Activated naive CD8-positive, alpha-beta T cell treated with anti-CD3 and anti-CD28 coated beads, Interleukin-2, amount 50 U/mL, for 16 hours (primary cell): ENCODE measurements around the gene TIGD1.

Source experiments
- DNase-seq: peaks from one replicate; pipeline ENCODE4 v3.0.0-alpha.2; 2020; ENCODE audit warnings: low read depth, low spot score

Gene TIGD1

GRCh38 chr2:232523682-232524597 is 26.4 kb downstream of the TIGD1 start:
- no peak for DNase-seq

- no peak for DNase-seq
These were observed 27.0 kb downstream of the TIGD1 start for GRCh38 chr2:232523402-232523681.

- DNase-seq: no peak
These were observed 27.5 kb downstream of the TIGD1 start for GRCh38 chr2:232522623-232523401.

- DNase-seq: peak; percentile 53
These were observed 28.3 kb downstream of the TIGD1 start for GRCh38 chr2:232521959-232522622.

- no peak for DNase-seq
These were observed 29.3 kb downstream of the TIGD1 start for GRCh38 chr2:232521098-232521497.

GRCh38 chr2:232520489-232520888 is 29.9 kb downstream of the TIGD1 start:
- DNase-seq: no peak

- DNase-seq: no peak
These were observed 30.5 kb downstream of the TIGD1 start, which contains the start of gene PRSS56 for GRCh38 chr2:232519581-232520438. PRSS56 (plus strand) TSS chr2:232520388; CDS start chr2:232520599, 211 bp downstream.

- DNase-seq: no peak
These were observed 31.5 kb downstream of the TIGD1 start for GRCh38 chr2:232518844-232519243.

- DNase-seq: no peak
These were observed 33.8 kb downstream of the TIGD1 start for GRCh38 chr2:232516551-232516950.

GRCh38 chr2:232515639-232516038 is 34.7 kb downstream of the TIGD1 start:
- DNase-seq: no peak

GRCh38 chr2:232513353-232513752 is 37.0 kb downstream of the TIGD1 start:
- no peak for DNase-seq

- DNase-seq: no peak
These were observed 37.8 kb downstream of the TIGD1 start for GRCh38 chr2:232512602-232513001.

GRCh38 chr2:232511336-232511890 is 38.9 kb downstream of the TIGD1 start:
- DNase-seq: no peak

GRCh38 chr2:232508251-232508650 is 42.1 kb downstream of the TIGD1 start:
- no peak for DNase-seq

GRCh38 chr2:232506709-232507108 is 43.6 kb downstream of the TIGD1 start:
- DNase-seq: no peak

- no peak for DNase-seq
These were observed 44.5 kb downstream of the TIGD1 start for GRCh38 chr2:232505856-232506255.

GRCh38 chr2:232504438-232504837 is 45.9 kb downstream of the TIGD1 start:
- no peak for DNase-seq

- DNase-seq: no peak
These were observed 46.5 kb downstream of the TIGD1 start for GRCh38 chr2:232503809-232504323.

- DNase-seq: no peak
These were observed 47.2 kb downstream of the TIGD1 start for GRCh38 chr2:232502911-232503808.

GRCh38 chr2:232502511-232502910 is 47.8 kb downstream of the TIGD1 start:
- DNase-seq: no peak
